ENCODE results near the gene PPDPF. TPM values are rescaled to one million over a fixed set of nuclear protein-coding genes. Genes with fewer than 3 reads are reported as not detected.

PPDPF gene
- total and polyA plus RNA-seq, 2 of the 8 experiments (the other 6 are each of a cell fraction or from before 2014, with no cell fraction given) = 30.5 to 138 TPM

- Histone ChIP-seq H3K9me3 (ENCODE audit: insufficient read depth in 2 of 2, low read depth in 1 of 2, low read length in 1 of 2) (no peaks in the 10 kb centered on the region), H2AK5ac (ENCODE audit: low read depth, low read length) (no peak overlapping the region), H4K5ac (ENCODE audit: insufficient read length, low read depth, low read length) (no peak overlapping the region), H4K20me1 (replicated peaks in 1 of 2; ENCODE audit: control insufficient read depth in 1 of 2, insufficient read depth in 2 of 2, low read length in 2 of 2) (peaks cover 3 to 10% of the 10 kb centered on the region in 2 experiments), H2AFZ (ENCODE audit: low read length) (no peak overlapping the region), H4K8ac (ENCODE audit: extremely low read depth, insufficient read depth, low read length) (no peak overlapping the region), H3K56ac (replicated peaks; ENCODE audit: insufficient read length, low read depth, low read length) (no peak overlapping the region), H3K4me1 (replicated peaks in 1 of 4; ENCODE audit: control insufficient read depth in 3 of 4, insufficient read depth in 4 of 4, low read length in 3 of 4) (peaks cover 0 to 2% (median 1%) of the 10 kb centered on the region in 4 experiments; a peak in 2 of 7 replicates), H3K79me1 (ENCODE audit: low read depth, low read length) (peaks cover 7% of the 10 kb centered on the region; the same call in 1 of the 2 replicates), H2BK5ac (ENCODE audit: low read depth, low read length) (no peak overlapping the region), H3K27ac (ENCODE audit: low read depth, low read length) (no peak overlapping the region), H3K14ac (ENCODE audit: insufficient read length) (no peak overlapping the region), H4K91ac (replicated peaks; ENCODE audit: insufficient read length, low read length) (no peak overlapping the region), H3K23ac (ENCODE audit: insufficient read length) (no peak overlapping the region), H2BK12ac (ENCODE audit: low read depth, low read length) (no peak overlapping the region), H3K9ac (replicated peaks in 1 of 4; ENCODE audit: extremely low read depth in 1 of 4, low read depth in 3 of 4, low read length in 3 of 4) (no peak overlapping the region), H2BK15ac (ENCODE audit: low read length) (no peak overlapping the region), H2BK120ac (replicated peaks; ENCODE audit: low read depth, low read length) (no peak overlapping the region), H3K18ac (ENCODE audit: extremely low read depth, low read length) (no peak overlapping the region), H3K36me3 (ENCODE audit: control insufficient read depth in 2 of 4, insufficient read depth in 4 of 4, low read length in 3 of 4) (peaks cover 0 to 12% (median 0%) of the 10 kb centered on the region in 4 experiments; a peak in 2 of 8 replicates), H3K4me2 (ENCODE audit: insufficient read depth in 1 of 2, low read depth in 2 of 2, low read length in 2 of 2) (no peak overlapping the region), H3K79me2 (ENCODE audit: control insufficient read depth in 1 of 2, insufficient read depth in 2 of 2, low read length in 2 of 2) (no peaks in the 10 kb centered on the region; a peak in 1 of 4 replicates), H3K4ac (replicated peaks; ENCODE audit: insufficient read length, low read depth, low read length) (no peak overlapping the region), H3K4me3 (ENCODE audit: extremely low read depth in 1 of 4, insufficient read depth in 2 of 4, low read depth in 3 of 4, low read length in 4 of 4) (no peak overlapping the region), H2BK20ac (ENCODE audit: low read length) (no peak overlapping the region), H3K23me2 (ENCODE audit: low read depth, low read length) (peaks cover 3% of the 10 kb centered on the region; the same call in 1 of the 2 replicates), H3K27me3 (replicated peaks in 1 of 4; ENCODE audit: control insufficient read depth in 3 of 4, extremely low read depth in 1 of 4, insufficient read depth in 3 of 4, low read length in 3 of 4) (no peaks in the 10 kb centered on the region)
- no peak for TF ChIP-seq RBBP5 (IDR thresholded peaks at IDR 0.05; ENCODE audit: borderline replicate concordance, low read depth, low read length)
- TF ChIP-seq BCL11A (IDR thresholded peaks at IDR 0.05; ENCODE audit: low read depth in 2 of 2, low read length in 2 of 2) = no peak
- no peak for TF ChIP-seq KDM5A (IDR thresholded peaks at IDR 0.05; ENCODE audit: low read length)
- no peak for TF ChIP-seq PHF8 (conservative IDR thresholded peaks at IDR 0.05; ENCODE audit: low read depth, low read length)
- TF ChIP-seq SP2 (IDR thresholded peaks at IDR 0.05; ENCODE audit: low read length) = no peak
- TF ChIP-seq TAF1 (IDR thresholded peaks at IDR 0.05; ENCODE audit: low read depth, low read length) = no peak
- DNase-seq (ENCODE audit: low read depth in 1 of 2, low spot score in 2 of 2) (no peak), FAIRE-seq (no peak)
- ChIA-PET CTCF (ENCODE audit: partially characterized antibody) (interaction anchor here (0.7 to 2.1 kb wide), 4 partner anchors 10 to 78 kb away, joined by 3 to 8 read pairs (median 4); partner anchors contain the start of gene PTK6), POLR2A (ENCODE audit: partially characterized antibody) (interaction anchor here (0.5 to 1.2 kb wide), 6 partner anchors 10 to 1255 kb away, joined by 3 read pairs; partner anchors contain the start of gene PTK6)
- 95% methylated on average over 9 of the region's 9 CpGs; no CpG with 5 or more reads in 1 of the 2 experiments for WGBS, 2 experiments (ENCODE audit: extremely low coverage in 1 of 2, insufficient coverage in 1 of 2, insufficient read length in 1 of 2, insufficient replicate concordance in 2 of 2, low coverage in 1 of 2, low lambda C conversion rate in 2 of 2, missing lambda C conversion rate in 1 of 2)
Observed at GRCh38 chr20:63527184-63527583, 6.6 kb downstream of the PPDPF start.

Data from H1 (cell line).